Subcutaneous abdominal adipose tissue (tissue), 5 donors: ENCODE results near the gene LST1.

ENCODE experiments used
- H3K27ac ChIP-seq: one replicate; pipeline ENCODE4 v1.7.0; 2013; ENCODE audit warnings: low read depth, mild to moderate bottlenecking, inconsistent platforms, low read length, moderate library complexity
- H3K27me3 ChIP-seq, 5 donors: one replicate each; pipeline ENCODE4 v1.7.0; 2013; ENCODE audit warnings: low read length in 5 of 5, inconsistent platforms in 1 of 5; ENCODE audit not compliant: control insufficient read depth in 5 of 5, insufficient read depth in 4 of 5
- H3K36me3 ChIP-seq, 5 donors: one replicate each; pipeline ENCODE4 v1.7.0; 2013; ENCODE audit warnings: low read length in 5 of 5; ENCODE audit not compliant: control insufficient read depth in 5 of 5, insufficient read depth in 5 of 5
- H3K4me1 ChIP-seq, 5 donors: one replicate each; pipeline ENCODE4 v1.7.0; 2013; ENCODE audit warnings: low read length in 5 of 5, mild to moderate bottlenecking in 3 of 5, moderate library complexity in 1 of 5; ENCODE audit not compliant: control insufficient read depth in 5 of 5, insufficient read depth in 5 of 5
- H3K4me3 ChIP-seq, 5 donors: one replicate each; pipeline ENCODE4 v1.7.0; 2013; ENCODE audit warnings: low read length in 5 of 5, low read depth in 1 of 5
- H3K9ac ChIP-seq, 5 donors: one replicate each; pipeline ENCODE4 v1.7.0; 2013; ENCODE audit warnings: low read length in 5 of 5, mild to moderate bottlenecking in 4 of 5, moderate library complexity in 3 of 5
- H3K9me3 ChIP-seq, 5 donors: one replicate each; pipeline ENCODE4 v1.7.0; 2013; ENCODE audit warnings: low read length in 5 of 5; ENCODE audit not compliant: control insufficient read depth in 5 of 5
- donor health status: healthy.
- donor health status: healthy.
- donor health status: healthy.
- donor health status: healthy.
- donor health status: healthy.

Gene LST1

DNA sequence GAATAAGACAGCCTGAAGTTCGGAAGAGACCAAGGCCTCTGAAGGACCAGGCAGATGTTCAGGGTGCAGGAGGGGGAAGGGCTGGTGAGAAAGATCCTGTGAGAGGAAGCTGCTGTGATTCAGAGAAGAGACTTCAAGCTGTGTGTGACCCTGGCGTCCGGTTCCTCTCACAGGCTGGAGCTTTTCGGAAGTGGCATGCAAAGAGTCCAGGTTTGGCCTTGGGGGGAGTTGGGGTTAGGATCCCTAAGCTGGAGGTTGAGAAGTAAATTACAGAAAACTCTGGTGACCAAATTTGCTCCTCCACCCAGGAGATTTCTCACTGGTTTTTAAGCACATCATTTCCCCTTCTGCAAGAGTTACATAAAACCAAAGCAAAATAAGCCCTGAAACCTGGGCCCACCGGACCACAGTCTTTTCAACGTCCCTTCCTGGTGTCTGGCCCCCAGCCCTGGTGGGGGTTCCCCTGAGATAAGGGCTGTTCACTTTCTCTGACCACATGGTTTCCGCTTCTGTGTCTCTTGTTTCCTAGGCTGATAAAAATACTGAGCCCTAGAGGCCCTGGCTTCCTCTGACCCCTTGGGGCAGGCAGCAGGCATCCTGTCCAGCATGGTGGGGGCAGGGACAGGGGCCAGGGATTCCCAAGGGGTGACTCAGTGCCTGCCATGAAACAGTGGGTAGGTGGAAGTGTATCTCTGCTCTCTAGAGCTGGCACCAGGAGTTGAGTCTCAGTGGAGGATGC is 25.9 kb upstream of the LST1 start:
- H3K9ac ChIP-seq: peak overlapping the region in 4 of 5 donors; percentile 3 to 73 (median 41)
- H3K4me1 ChIP-seq: peaks cover 14 to 51% (median 39%) of the 10 kb centered on the region in 5 donors
- peak overlapping the region in 3 of 5 donors; percentile 6 to 27 (median 26) for H3K4me3 ChIP-seq
- no peaks in the 10 kb centered on the region for H3K27me3 ChIP-seq
- no peaks in the 10 kb centered on the region for H3K9me3 ChIP-seq
- peaks cover 0 to 36% (median 26%) of the 10 kb centered on the region in 5 donors for H3K36me3 ChIP-seq
- H3K27ac ChIP-seq: peak overlapping the region; percentile 89

DNA sequence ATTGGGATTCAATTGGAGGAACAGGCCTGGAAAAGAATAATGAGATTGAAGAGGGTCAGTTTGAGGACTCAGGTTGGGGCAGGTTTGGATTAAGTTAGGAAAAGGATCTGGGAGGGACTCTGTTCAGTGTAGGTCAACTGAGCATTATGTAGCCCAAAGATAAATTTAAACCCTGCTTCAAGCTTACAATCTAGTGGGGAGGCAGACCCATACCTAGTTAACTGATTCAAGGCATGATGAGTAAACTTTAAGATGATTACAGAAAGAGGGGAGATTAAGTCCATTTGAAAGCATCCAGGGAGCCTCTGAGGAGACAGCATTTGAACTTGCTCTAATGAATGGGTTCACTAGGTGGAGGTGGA is 25.4 kb upstream of the LST1 start:
- H3K4me3 ChIP-seq: no peak overlapping the region

DNA sequence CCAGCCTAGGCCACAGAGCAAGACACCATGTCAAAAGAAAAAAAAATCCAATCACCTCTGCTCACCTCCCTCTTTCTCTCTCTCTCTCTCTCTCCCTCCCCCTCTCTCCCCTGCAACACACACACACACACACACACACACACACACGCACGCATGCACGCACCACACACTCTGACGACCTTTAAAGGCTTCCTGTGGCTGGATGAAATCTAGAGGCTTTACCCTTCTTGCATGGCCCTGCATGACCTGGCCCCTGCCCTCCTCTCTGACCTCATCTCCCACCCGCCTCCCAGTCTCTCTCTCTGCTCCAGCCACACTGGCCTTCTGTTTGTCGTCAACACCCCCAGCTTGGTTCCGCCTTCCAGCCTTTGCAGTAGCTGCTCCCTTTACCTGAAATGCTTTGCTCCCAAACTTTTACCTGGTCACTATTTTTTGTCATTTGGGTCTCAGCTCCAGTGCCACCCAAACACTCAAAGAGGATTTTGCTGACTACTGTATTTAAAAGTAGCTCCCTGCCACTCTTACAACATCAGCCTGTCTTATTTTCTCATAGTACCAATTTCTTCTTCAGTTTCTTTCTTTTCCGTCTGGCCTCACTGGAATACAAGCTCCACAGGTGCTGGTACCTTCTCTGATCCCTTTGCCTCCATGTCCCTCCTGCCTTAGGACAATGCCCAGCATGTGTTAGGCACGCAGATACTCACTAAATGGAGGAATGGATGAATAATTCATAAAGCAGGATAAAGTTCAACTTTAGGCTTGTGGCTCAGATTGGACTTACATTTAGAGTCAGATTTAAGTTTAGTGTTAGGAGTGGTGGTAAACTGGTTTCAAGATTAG is 18.3 kb upstream of the LST1 start:
- Histone ChIP-seq H3K36me3 (no peaks in the 10 kb centered on the region), H3K9me3 (no peaks in the 10 kb centered on the region), H3K27me3 (no peaks in the 10 kb centered on the region), H3K27ac (no peak overlapping the region), H3K4me3 (no peak overlapping the region), H3K4me1 (peaks cover 0 to 11% (median 0%) of the 10 kb centered on the region in 5 donors), H3K9ac (no peak overlapping the region)

More for the DNA sequence above, 25.4 kb upstream of the LST1 start:
- Histone ChIP-seq H3K36me3 (peaks cover 0 to 36% (median 26%) of the 10 kb centered on the region in 5 donors), H3K27me3 (no peaks in the 10 kb centered on the region), H3K9me3 (no peaks in the 10 kb centered on the region), H3K27ac (peak overlapping the region; percentile 89), H3K9ac (peak overlapping the region in 1 of 5 donors; percentile 56), H3K4me1 (peaks cover 14 to 51% (median 39%) of the 10 kb centered on the region in 5 donors)

DNA sequence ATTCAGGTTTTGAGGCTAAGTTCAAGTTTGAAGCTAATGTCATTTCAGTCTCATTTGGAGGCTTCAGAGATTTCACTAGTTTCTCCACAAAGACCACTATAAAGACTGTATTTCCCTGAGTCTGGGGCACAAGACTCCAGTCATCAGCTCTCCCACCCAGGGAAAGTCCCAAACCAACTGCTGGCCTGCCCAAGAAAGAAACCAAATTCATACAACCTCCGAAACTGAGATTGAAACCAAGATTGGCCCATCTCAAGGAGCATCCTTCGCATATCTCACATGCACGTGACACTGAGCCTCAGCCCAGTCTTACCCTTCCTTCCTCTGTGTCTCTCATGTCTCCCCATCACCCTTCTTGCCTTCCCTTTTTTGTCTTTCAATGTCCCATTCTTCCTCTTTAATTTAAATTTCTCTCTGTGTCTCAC is 17.5 kb upstream of the LST1 start:
- Histone ChIP-seq H3K9me3 (no peaks in the 10 kb centered on the region), H3K27me3 (peaks cover 0 to 2% (median 0%) of the 10 kb centered on the region in 5 donors), H3K9ac (no peak overlapping the region), H3K27ac (no peak overlapping the region), H3K4me3 (no peak overlapping the region), H3K4me1 (peaks cover 0 to 11% (median 0%) of the 10 kb centered on the region in 5 donors), H3K36me3 (no peaks in the 10 kb centered on the region)

DNA sequence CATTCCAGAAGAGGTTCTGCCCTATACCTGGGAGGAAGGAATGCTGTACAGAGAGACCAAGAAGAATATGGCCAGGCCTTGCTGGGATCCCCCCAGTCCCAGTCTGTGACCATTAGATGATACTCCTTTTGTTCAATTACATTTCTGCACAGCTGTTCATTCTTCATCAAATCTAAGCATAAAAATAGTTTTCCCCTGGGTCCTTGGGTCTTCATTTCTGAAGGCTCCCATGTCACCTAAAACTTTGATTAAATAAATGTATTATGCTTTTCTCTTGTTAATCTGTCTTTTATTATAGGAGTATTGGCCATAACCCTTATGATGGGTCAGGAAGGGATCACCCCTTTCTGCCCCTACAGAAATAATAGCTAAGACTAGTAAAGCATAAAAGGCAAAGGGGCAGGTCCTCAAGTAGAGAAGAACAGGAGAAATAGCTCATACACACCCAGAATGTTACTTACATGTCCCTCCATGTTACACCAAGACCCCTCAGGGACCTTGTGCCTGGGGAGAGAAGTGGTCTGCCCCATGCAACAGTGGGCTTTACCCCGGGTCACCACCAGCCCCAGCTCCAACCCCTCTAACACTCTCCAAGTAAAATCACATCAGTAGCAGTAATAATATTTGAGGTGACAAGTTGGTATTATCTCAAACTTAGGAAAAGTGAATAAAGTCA is 16.1 kb upstream of the LST1 start:
- H3K4me1 ChIP-seq: peaks cover 0 to 15% (median 1%) of the 10 kb centered on the region in 5 donors
- no peak overlapping the region for H3K27ac ChIP-seq
- no peaks in the 10 kb centered on the region for H3K9me3 ChIP-seq
- H3K36me3 ChIP-seq: no peaks in the 10 kb centered on the region
- peaks cover 0 to 2% (median 0%) of the 10 kb centered on the region in 5 donors for H3K27me3 ChIP-seq
- no peak overlapping the region for H3K4me3 ChIP-seq
- no peak overlapping the region for H3K9ac ChIP-seq

DNA sequence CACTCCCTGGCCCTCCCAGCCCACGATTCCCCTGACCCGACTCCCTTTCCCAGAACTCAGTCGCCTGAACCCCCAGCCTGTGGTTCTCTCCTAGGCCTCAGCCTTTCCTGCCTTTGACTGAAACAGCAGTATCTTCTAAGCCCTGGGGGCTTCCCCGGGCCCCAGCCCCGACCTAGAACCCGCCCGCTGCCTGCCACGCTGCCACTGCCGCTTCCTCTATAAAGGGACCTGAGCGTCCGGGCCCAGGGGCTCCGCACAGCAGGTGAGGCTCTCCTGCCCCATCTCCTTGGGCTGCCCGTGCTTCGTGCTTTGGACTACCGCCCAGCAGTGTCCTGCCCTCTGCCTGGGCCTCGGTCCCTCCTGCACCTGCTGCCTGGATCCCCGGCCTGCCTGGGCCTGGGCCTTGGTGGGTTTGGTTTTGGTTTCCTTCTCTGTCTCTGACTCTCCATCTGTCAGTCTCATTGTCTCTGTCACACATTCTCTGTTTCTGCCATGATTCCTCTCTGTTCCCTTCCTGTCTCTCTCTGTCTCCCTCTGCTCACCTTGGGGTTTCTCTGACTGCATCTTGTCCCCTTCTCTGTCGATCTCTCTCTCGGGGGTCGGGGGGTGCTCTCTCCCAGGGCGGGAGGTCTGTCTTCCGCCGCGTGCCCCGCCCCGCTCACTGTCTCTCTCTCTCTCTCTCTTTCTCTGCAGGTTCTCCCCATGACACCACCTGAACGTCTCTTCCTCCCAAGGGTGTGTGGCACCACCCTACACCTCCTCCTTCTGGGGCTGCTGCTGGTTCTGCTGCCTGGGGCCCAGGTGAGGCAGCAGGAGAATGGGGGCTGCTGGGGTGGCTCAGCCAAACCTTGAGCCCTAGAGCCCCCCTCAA is 13.8 kb upstream of the LST1 start, which contains the start of gene LTA:
LTA (plus strand) TSS at position 249 of the 871 bp plus-strand sequence; CDS start at position 703, 454 bp downstream.
- Histone ChIP-seq H3K27ac (no peak within 1 kb of the TSS), H3K4me3 (no peak within 1 kb of the TSS), H3K36me3 (peaks cover 0 to 4% (median 0%) of the 10 kb centered on the region in 5 donors), H3K9ac (no peak within 1 kb of the TSS), H3K27me3 (peaks cover 0 to 4% (median 0%) of the 10 kb centered on the region in 5 donors), H3K4me1 (peaks cover 0 to 34% (median 9%) of the 10 kb centered on the region in 5 donors), H3K9me3 (no peaks in the 10 kb centered on the region)

DNA sequence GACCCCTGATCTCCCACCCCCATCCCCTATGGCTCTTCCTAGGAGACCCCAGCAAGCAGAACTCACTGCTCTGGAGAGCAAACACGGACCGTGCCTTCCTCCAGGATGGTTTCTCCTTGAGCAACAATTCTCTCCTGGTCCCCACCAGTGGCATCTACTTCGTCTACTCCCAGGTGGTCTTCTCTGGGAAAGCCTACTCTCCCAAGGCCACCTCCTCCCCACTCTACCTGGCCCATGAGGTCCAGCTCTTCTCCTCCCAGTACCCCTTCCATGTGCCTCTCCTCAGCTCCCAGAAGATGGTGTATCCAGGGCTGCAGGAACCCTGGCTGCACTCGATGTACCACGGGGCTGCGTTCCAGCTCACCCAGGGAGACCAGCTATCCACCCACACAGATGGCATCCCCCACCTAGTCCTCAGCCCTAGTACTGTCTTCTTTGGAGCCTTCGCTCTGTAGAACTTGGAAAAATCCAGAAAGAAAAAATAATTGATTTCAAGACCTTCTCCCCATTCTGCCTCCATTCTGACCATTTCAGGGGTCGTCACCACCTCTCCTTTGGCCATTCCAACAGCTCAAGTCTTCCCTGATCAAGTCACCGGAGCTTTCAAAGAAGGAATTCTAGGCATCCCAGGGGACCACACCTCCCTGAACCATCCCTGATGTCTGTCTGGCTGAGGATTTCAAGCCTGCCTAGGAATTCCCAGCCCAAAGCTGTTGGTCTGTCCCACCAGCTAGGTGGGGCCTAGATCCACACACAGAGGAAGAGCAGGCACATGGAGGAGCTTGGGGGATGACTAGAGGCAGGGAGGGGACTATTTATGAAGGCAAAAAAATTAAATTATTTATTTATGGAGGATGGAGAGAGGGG is 12.6 kb upstream of the LST1 start:
- peaks cover 0 to 4% (median 0%) of the 10 kb centered on the region in 5 donors for H3K36me3 ChIP-seq
- H3K9ac ChIP-seq: no peak overlapping the region
- peaks cover 0 to 4% (median 0%) of the 10 kb centered on the region in 5 donors for H3K27me3 ChIP-seq
- H3K27ac ChIP-seq: no peak overlapping the region
- H3K4me3 ChIP-seq: no peak overlapping the region
- peaks cover 0 to 27% (median 9%) of the 10 kb centered on the region in 5 donors for H3K4me1 ChIP-seq
- H3K9me3 ChIP-seq: no peaks in the 10 kb centered on the region

DNA sequence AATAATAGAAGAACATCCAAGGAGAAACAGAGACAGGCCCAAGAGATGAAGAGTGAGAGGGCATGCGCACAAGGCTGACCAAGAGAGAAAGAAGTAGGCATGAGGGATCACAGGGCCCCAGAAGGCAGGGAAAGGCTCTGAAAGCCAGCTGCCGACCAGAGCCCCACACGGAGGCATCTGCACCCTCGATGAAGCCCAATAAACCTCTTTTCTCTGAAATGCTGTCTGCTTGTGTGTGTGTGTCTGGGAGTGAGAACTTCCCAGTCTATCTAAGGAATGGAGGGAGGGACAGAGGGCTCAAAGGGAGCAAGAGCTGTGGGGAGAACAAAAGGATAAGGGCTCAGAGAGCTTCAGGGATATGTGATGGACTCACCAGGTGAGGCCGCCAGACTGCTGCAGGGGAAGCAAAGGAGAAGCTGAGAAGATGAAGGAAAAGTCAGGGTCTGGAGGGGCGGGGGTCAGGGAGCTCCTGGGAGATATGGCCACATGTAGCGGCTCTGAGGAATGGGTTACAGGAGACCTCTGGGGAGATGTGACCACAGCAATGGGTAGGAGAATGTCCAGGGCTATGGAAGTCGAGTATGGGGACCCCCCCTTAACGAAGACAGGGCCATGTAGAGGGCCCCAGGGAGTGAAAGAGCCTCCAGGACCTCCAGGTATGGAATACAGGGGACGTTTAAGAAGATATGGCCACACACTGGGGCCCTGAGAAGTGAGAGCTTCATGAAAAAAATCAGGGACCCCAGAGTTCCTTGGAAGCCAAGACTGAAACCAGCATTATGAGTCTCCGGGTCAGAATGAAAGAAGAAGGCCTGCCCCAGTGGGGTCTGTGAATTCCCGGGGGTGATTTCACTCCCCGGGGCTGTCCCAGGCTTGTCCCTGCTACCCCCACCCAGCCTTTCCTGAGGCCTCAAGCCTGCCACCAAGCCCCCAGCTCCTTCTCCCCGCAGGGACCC is 11.7 kb upstream of the LST1 start:
- Histone ChIP-seq H3K4me1 (peaks cover 0 to 26% (median 9%) of the 10 kb centered on the region in 5 donors), H3K9ac (no peak overlapping the region), H3K27ac (peak overlapping the region; percentile 10), H3K9me3 (no peaks in the 10 kb centered on the region), H3K4me3 (no peak overlapping the region), H3K27me3 (peaks cover 0 to 4% (median 0%) of the 10 kb centered on the region in 5 donors), H3K36me3 (peaks cover 0 to 4% (median 0%) of the 10 kb centered on the region in 5 donors)
